GM12878 (cell line): ENCODE results near the gene MCM3AP. TPM values are rescaled to one million over a fixed set of nuclear protein-coding genes. Genes with fewer than 3 reads are reported as not detected.
A peak's percentile ranks its signal among the peaks of the same experiment; 100 is the strongest.

Source experiments
- ATF7 ChIP-seq: fragments of 450-650 bp; IDR thresholded peaks from 2 replicates; pipeline ENCODE4 v1.6.1; 2016; ENCODE audit warnings: low read depth, mild to moderate bottlenecking
- DPF2 ChIP-seq: fragments of 450-650 bp; IDR thresholded peaks from 2 replicates; pipeline ENCODE4 v1.6.1; 2017; ENCODE audit warnings: mild to moderate bottlenecking
- EGR1 ChIP-seq, 2 experiments: IDR thresholded peaks; 1 replicate in 1 of 2; 2 replicates in 1 of 2; pipeline ENCODE4 v1.6.1; 2011 to 2012; ENCODE audit warnings: low read depth in 2 of 2, low read length in 2 of 2, borderline replicate concordance in 1 of 2, mild to moderate bottlenecking in 1 of 2, moderate library complexity in 1 of 2
- GATAD2B ChIP-seq: fragments of 450-650 bp; conservative IDR thresholded peaks from 2 replicates; pipeline ENCODE4 v1.6.1; 2017; ENCODE audit warnings: low read depth, mild to moderate bottlenecking, moderate library complexity
- HDAC6 ChIP-seq: fragments of 200-600 bp; sonication (generic); IDR thresholded peaks from one replicate; pipeline ENCODE4 v1.8.0; 2017; ENCODE audit warnings: antibody characterized with exemption; ENCODE audit not compliant: unreplicated experiment
- NBN ChIP-seq: fragments of 450-650 bp; IDR thresholded peaks from 2 replicates; pipeline ENCODE4 v1.6.1; 2016
- RELB ChIP-seq: fragments of 450-650 bp; IDR thresholded peaks from 2 replicates; pipeline ENCODE4 v1.6.1; 2017; ENCODE audit warnings: low read depth, mild to moderate bottlenecking, moderate library complexity
- SIX5 ChIP-seq: IDR thresholded peaks from 2 replicates; pipeline ENCODE4 v1.6.1; 2011; ENCODE audit warnings: mild to moderate bottlenecking, low read depth, low read length, moderate library complexity; ENCODE audit not compliant: severe bottlenecking
- polyA plus RNA-seq, 11 experiments: library from polyadenylated mRNA; depleted of rRNA in 4 of 11; unstranded in 6 of 11; stranded (reverse) in 5 of 11; fragments of >200 nt; fragmentation: Nextera tagmentation in 4 of 11; fragmentation: Illumina TruSeq in 1 of 11; extraction: Ambion mirVana in 4 of 11; extraction: Trizol in 1 of 11; gene quantifications; 1 replicate in 1 of 11; 2 replicates in 10 of 11; pipeline versions ENCODE4 v1.2.1 to v1.2.3, GENCODE V29; 2011 to 2016; ENCODE audit warnings: inconsistent platforms in 2 of 11, missing spikeins in 2 of 11, low read depth in 1 of 11
- total RNA-seq, 4 experiments: library from RNA; depleted of rRNA in 3 of 4; stranded (reverse); fragments of >200 nt in 3 of 4; fragmentation: Illumina TruSeq in 1 of 4; extraction: Trizol in 1 of 4; gene quantifications; 2 replicates each; pipeline versions ENCODE4 v1.2.1 to v1.2.3, GENCODE V29; 2013 to 2021

Gene MCM3AP
- total and polyA plus RNA-seq, 10 of the 15 experiments (the other 5 are each of a cell fraction or from before 2014, with no cell fraction given), result 6.1 to 95.7 (median 47.0) TPM

DNA sequence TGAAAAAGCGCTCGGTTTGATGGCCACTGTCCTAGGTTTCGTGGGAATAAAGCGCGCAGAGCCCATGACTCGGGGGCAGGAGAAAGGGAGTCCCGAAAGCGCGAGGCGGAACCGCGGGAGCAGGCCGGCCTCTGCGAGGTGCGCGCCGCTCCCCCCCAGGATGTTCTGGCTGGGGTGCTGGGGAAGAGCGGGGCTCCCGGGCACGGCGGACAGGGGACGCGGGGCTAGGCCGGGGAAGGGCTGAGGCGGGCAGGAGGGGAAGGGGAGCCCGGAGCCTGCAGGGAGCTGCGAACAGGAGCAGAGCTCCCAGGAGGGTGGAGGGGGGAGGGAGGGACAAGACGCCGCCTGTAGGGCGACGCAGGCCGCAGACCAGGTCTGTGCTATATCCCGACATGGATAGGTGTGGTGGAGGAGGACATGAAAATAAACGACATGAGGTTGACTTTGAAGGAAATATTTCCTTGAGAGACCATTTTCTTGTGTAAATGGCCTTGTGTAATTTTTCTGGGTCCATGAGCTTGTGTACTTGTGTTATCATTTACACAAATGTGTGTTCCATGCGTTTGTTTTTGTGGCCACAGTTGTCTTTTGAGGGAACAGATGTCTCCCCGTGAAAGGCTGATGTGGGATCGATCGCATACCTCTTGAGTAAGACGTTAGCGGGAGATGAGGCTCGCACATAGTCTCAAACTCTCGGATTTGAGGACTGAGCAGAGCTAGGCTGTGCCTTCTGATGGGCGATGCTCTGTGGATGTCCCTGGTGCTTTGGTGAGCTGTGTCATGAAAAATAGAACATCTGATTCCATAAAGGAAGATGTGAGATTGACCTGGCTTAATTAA, 39.9 kb upstream of the MCM3AP start (continued):
- no peak for TF ChIP-seq SIX5
- 0 out of 2 replicates have a peak, but pooled peaks have one; percentile 32 for TF ChIP-seq NBN
- 0 out of 2 replicates have a peak, but pooled peaks have one; percentile 52 for TF ChIP-seq GATAD2B
- TF ChIP-seq HDAC6, result peak; percentile 59
- no peak for TF ChIP-seq EGR1 (IDR thresholded peaks at IDR 0.05; ENCODE audit: borderline replicate concordance in 1 of 2, low read depth in 2 of 2, low read length in 2 of 2)
- TF ChIP-seq DPF2, result 0 out of 2 replicates have a peak, but pooled peaks have one; percentile 7
- TF ChIP-seq RELB, result no peak
- TF ChIP-seq ATF7, result no peak
